HCT116 (cell line): Measurements from ENCODE around the gene CTRL.

ENCODE experiments used
- CTCF ChIP-seq, 3 experiments: fragments of 200-600 bp in 1 of 3; sonication (generic) in 1 of 3; IDR thresholded peaks in 2 of 3; conservative IDR thresholded peaks in 1 of 3; 2 replicates each; pipeline ENCODE4 v1.5.1; 2012 to 2017; ENCODE audit warnings: low read depth in 2 of 3, low read length in 2 of 3, antibody characterized with exemption in 1 of 3, borderline replicate concordance in 1 of 3, control low read depth in 1 of 3, mild to moderate bottlenecking in 1 of 3, mixed read lengths in 1 of 3, mixed run types in 1 of 3, moderate library complexity in 1 of 3; ENCODE audit not compliant: insufficient read depth in 1 of 3
- EZH2 ChIP-seq: fragments of 200-600 bp; sonication (generic); IDR thresholded peaks from 2 replicates; pipeline ENCODE4 v1.6.1; 2017; ENCODE audit warnings: antibody characterized with exemption, mixed run types
- POLR2AphosphoS5 ChIP-seq: IDR thresholded peaks from 2 replicates; pipeline ENCODE4 v1.6.1; 2011; ENCODE audit warnings: mild to moderate bottlenecking, low read depth, low read length, moderate library complexity
- ZNF274 ChIP-seq: fragments of 200-500 bp; sonication (Bioruptor generic); IDR thresholded peaks from 2 replicates; pipeline ENCODE4 v1.6.1; 2014; ENCODE audit warnings: mild to moderate bottlenecking, low read depth, low read length, inconsistent platforms

GRCh38 chr16:67962135-67962534 lies 30.5 kb upstream of the CTRL start:
- TF ChIP-seq CTCF (IDR thresholded peaks at IDR 0.05 in 2 of 3, conservative IDR thresholded peaks at IDR 0.05 in 1 of 3; ENCODE audit: borderline replicate concordance in 1 of 3, insufficient read depth in 1 of 3, low read depth in 2 of 3, low read length in 2 of 3) (no peak), POLR2AphosphoS5 (no peak), ZNF274 (no peak), EZH2 (no peak)
